Stimulated activated CD4-positive, alpha-beta T cell treated with anti-CD3 and anti-CD28 coated beads, TNF-alpha, amount 100 ng/mL, for 4 hours (primary cell): ENCODE measurements around the gene C12orf43.

Experiments
- DNase-seq, 3 experiments: peaks; one replicate each; pipeline ENCODE4 v3.0.0-alpha.2; 2020; ENCODE audit warnings: low read depth in 3 of 3

C12orf43 gene

DNA sequence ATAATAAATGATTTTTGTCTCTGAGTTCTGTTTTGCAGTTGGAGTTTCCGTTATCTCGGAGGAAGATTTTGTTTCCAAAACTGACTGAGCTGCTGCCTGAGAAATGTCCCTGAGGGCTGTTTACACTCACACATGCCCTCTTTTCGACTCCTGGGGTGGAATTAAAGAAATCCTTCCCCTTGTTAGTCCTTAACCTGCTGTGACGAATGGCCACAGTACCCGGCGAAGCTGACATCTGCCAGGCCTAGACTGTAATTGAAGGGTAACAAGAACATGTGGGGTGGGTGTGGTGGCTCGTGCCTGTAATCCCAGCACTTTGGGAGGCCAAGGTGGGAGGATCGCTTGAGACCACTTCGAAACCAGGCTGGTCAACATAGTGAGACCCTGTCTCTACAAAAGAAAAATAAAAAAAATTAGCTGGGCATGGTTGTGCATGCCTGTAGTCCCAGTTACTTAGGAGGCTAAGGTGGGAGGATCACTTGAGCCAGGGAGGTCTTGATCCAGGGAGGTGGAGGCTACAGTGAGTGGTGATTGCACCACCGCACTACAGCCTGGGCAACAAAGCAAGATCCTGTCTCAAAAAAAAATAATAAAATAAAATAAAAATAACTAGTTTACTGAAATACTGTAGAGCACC, 14.4 kb upstream of the C12orf43 start:
- DNase-seq, result no peak

DNA sequence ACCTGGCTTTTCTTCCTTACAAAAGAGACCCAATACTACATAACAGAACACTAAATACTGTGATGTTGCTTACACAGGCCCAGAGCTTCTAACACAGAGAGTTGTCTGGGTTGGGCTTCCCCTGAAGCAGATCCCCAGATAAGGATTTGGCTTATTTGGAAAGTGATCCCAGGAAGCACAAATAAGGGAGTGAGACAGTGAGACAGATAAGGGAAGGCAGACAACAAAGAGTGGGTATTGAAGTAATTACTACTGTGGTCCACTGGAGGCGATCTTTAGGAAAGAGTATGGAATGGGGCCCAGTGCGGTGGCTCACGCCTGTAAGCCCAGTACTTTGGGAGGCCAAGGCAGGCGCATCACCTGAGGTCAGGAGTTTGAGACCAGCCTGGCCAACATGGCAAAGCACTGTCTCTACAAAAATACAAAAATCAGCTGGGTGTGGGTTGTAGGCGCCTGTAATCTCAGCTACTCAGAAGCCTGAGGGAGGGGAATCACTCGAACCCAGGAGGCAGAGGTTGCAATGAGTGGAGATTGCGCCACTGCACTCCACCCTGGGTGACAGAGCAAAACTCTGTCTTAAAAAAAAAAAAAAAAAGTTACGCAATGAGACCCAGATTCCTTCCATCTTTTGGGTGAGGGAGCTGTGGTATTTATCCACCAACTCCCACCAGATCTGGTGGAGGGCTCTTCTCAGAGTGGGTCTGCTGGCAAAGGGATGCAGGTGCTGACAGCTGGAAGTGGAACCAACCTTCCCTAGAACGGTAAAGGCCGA, 10.2 kb upstream of the C12orf43 start:
- no peak for DNase-seq

DNA sequence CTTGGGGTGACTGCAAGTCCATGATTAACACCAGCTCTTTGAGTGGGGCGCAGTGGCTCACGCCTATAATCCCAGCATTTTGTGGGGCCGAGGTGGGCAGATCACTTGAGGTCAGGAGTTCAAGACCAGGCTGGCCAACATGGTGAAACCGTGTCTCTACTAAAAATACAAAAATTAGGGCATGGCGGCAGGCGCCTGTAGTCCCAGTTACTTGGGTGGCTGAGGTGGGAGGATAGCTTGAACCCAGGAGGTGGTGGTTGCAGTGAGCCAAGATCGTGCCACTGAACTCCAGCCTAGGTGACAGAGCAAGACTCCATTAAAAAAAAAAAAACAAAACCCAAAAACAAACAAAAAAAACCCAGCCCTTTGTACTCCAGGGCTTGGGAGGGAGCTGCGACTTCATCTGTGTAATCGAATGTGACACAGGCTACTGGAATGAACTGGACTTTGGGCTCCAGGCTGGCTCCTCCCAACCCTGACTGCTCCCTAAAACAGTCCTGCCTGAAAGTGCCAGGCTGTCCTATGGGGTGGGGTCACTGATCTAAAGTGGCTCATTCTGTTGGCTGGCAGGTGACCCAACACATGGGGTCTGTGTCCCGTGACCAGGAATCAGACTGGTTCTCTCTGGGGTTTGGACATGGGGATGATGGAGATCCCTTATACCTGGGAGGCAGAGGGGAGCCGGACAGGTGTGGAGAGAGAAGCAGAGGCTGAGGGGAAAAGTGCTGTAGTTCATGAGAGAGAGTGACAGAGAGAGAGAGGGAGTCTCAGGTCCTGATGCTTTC, 9.3 kb upstream of the C12orf43 start:
- DNase-seq, result no peak

DNA sequence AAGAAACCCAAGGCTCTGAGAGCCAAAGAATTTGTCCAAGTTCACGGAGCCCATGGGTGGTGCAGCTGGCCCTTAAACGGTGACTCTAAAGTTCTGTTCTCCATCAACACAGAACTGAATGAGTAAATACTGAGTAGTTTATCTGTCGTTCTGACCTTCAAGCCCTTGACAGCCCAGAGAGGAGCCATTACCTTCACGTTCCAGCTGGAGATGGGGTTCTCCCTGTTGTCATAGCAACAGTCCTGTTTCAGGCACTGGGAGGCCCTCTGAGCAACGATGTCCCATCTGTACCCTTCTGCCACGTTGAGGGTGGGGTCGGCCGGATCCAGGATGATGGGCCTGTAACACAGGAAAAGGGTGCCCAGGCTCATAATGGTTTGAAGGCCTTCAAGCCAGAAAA, 7.5 kb upstream of the C12orf43 start:
- no peak for DNase-seq

DNA sequence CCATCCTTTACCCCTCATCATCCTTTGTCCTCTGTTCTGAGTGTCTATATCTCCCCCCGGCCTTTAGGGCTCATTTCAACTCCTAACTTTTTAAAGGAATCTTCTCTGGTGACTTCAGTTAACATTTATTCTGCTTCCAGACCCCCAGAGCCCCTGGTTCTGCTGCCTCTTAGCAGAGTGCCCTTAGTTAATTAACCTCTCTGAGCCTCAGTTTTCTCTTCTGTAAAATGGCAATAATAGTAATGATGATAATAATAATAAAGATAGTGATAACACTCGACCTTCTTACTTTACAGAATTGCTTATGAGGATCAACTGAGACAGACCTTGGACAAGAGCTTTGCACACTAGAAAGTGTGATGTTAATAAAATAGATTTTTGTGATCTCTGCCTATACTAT, 6.4 kb upstream of the C12orf43 start:
- DNase-seq, result no peak

DNA sequence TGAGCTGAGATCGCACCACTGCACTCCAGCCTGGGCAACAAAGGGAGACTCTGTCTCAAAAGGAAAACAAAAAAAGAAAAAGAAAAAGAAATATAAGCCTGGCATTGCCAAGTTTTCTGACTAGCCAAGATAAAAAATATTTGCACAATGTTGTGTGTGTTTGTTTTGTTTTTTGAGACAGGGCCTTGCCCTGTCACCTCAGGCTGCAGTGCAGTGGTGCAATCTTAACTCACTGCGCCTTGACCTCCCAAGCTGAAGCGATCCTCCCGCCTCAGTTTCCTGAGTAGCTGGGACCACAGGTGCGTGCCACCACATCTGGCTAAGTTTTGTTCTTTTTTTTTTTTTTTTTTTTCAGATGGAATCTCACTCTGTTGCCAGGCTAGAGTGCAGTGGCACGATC, 5.5 kb upstream of the C12orf43 start:
- DNase-seq, result no peak

DNA sequence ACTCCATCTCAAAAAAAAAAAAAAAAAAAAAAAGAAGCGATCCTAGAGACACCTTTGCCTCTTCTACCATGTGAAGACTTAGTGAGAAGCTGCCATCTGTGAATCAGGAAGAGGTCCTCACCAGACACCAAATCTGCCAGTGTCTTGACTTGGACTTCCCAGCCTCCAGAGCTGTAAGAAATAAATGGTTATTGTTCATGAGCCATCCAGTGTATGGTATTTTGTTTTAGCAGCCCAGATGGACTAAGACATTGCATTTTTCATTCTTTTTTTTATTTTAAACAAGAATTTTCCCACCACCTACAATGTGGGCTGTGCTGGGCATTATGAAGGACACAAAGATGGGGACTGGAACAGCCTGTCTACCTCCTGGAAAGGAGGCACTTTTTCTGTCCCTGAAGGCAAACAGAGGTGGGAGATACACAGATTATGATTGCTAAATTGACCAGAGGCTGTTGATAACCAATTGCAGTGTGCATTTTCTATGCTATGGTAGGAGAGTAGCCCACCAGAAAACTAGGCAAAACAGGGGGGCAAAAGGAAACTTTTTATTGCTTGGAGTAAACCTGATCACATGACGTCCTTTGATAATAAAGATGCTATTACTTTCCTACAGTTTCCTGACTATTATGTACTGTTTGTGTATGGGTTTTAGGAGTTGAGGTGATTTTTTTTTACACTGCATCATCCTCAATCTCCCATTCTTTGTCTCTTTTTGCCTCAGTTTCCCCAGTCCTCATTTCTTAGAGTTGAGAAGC, 2.8 kb upstream of the C12orf43 start:
- DNase-seq, result no peak

DNA sequence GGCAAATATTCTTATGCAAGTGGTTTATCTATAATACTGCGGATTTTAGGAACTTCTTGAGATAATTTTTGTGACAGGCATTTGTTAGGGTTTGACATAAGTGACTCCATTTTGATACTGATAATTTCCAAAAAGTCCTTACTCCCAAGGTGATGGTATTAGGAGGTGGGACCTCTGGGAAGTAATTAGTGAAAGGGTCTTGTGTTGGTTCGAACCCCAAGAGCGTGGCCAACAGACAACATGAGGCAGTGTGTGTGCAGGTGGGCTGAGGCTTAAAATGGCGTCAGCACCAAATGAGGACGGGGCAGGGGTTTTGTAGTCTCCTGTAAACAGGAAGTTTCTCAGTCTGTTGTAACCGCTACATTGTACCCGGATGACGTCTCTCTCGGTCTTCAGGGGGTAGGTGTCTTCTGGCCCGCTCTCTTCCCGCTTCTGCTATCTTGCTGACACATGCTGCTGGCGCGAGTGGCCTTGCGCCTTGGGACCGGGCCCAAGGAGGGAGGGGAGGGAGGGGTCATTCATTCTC, 1.7 kb upstream of the C12orf43 start:
- no peak for DNase-seq

DNA sequence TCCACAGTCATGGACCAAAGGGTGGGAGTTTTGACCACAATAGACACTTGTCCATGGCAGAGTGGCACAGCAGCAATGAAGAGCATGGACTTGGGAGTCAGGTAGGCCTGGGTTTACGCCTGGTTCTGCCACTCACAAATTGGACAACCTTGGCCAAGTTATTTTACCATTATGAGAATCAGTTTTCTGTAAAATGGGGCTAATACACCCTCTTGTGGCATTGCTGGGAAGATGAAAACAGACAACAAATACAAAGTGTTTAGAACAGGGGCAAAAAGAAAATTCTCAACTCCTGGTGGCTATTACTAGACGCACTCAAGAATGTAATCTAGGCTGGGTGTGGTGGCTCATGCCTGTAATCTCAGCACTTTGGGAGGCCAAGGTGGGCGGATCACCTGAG, 2.6 kb downstream of the C12orf43 start:
- no peak for DNase-seq

DNA sequence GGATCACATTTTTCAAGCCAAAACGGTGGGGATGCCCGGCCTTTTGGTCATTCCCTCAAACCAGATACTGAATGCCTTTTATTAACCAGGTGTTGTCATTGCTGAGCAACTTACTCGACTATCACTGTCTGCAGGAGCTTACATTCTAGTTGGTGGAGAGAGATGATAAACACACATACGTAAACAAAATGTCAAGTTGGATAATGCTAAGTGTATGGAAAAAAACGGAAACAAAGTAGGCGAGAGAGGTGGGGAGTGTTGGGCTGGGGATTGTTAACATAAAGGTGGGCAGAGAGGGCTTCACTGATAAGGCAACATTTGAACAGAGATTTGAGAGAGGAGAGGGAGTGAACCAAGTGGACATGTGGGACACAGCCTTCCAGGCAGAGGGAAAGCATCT, 4.5 kb downstream of the C12orf43 start:
- no peak for DNase-seq

DNA sequence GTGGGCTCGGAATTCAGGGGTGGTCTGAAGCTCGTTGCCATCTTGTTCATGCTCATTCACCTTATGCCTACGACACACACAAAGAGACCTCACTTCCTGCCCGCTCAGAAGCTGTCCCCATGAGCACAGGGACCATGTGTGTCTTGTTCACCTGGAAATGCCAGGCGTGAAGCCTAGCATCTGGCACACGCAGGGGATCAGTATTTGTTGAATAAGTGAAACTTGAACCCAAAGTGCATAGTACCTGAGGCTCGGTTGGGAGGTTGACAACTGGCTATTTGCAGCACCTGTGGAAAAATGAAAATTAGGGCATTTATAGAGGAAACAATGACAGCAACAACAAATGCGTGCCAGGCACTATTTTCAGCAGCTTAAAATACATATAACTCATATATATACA, 5.4 kb downstream of the C12orf43 start:
- no peak for DNase-seq

DNA sequence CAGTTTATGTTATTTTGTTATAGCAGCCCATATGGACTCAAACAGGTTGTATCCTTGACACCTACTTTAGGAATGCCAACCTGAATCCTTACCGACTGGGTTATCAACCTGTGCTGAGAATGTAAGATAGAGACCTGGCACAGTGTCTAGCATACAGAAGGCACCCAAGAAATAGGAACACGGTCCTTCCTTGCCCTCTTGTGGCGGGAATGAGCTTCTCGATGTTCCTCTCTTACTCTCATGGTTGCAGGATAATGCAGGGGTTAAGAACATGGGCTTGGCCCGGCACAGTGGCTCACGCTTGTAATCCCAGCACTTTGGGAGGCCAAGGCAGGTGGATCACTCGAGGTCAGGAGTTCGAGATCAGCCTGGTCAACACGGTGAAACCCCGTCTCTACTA, 6.5 kb downstream of the C12orf43 start:
- DNase-seq, result no peak

DNA sequence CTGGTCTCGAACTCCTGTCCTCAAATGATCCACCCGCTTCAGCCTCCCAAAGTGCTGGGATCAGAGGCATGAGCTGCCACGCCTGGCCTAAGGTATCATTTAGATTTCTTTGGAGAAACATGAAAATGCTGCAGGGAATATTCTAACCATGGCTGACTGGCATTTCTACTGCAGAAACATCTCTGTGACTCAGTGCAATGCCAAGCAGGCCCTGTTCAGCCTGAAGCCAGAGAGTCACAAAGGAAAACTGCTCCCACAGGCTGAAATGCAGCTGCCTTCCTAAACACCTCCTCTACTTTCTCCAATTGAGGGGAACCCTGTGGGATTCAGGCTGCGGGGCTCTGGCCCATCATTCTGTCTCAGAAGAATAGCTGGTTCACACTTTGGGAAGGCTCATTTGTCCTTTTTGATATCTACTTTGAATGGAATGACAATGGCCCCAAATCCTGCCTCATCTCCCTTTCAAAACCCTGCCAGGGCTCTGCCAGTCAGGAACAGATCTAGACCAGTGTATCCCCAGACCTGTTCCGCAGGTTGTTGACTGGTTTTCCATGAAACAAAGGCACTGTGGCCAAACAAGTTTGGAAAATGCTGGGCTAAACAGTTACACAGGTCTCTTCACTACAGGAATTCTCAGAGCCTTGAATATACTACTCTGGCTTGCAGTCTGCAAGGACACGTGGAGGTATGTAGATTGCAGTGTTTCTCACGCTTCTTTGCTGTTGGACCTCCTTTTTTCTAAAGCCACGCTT, 7.8 kb downstream of the C12orf43 start:
- no peak for DNase-seq

DNA sequence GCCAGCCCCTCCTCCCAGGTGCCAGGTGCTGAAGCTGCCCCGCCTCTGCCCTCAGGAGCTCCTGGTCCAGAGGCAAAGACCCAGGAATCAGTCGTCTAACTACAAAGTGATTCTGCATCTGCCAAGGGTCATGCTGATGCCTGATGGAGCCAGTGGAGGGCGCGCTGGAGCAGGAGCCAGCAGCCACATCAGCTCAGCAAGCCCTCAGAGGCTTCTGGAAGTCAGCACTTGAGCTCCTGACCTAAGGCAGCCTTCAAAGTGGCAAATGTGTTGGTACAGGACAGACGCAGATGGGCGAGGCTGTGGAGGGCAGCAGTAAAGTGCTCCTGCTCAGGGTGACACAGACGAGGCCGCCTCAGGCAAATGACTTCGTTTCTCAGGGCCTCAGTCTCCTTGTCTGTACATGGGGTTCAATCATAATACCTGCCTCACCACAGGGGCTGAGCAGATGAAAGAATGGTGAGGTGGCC, 10.9 kb downstream of the C12orf43 start:
- DNase-seq, result peak in 1 of 3 experiments; percentile 18

DNA sequence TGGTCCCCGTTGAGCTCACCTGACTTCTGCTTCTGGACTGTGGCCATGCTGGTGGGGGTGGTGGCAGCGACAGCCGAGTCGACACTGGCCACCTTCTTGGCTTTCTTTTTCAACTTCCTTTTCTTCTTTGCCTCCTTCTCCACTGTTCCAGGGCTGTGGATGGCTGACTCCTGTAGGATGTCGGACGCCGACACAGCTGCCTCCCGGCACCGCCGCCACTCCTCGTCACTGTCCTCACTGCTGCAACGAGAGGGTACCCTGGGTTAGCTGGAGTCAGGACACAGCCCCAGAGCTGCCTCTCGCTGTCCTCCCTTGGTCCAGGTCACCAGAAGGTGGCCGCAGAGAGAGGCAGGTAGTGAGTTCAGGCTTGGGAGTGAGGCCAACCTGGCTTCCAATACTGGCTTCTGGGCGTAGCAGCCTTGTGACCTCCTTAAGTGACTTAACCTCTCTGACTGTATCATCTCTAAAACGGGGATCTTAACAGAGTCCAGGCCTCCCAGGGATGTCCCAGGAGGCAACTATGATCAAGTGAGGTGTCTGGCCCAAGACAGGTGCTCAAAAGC, 12.0 kb downstream of the C12orf43 start:
- no peak for DNase-seq

DNA sequence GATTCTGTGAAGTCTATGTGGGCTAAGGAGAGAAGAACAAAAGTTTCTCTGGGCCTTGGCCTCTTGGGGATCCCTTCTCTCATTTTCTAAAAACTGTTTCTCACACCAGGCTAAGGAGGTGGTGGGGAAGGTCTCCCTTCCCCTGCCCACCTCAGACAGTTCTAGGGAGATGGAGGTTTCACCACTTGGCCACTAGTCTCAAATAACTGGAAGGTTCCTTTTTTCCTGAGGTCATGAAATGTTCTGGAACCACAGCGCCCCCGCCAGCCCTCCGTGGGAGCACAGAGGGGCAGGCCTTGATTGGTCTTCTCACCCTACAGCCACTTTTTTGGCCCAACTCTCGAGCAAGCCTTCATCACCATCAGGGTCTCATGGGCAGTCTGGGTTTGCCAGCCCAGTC, 12.6 kb downstream of the C12orf43 start:
- DNase-seq, result no peak

DNA sequence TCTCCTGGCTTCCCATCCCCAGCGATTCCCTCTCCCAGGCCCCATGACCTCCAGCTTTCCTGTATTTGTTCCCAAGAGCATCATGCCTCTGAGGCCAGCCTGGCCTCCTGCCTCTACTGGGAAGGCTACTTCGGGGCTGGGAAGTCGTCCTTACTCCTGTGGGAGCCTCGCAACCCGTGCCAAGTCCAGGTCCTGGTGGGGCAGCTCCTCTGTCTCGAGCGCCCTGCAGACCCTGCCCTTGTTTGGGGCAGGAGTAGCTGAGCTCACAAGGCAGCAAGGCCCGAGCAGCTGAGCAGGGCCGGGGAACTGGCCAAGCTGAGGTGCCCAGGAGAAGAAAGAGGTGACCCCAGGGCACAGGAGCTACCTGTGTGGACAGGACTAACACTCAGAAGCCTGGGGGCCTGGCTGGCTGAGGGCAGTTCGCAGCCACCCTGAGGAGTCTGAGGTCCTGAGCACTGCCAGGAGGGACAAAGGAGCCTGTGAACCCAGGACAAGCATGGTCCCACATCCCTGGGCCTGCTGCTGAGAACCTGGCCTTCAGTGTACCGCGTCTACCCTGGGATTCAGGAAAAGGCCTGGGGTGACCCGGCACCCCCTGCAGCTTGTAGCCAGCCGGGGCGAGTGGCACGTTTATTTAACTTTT, 14.3 kb downstream of the C12orf43 start:
- DNase-seq, result no peak

DNA sequence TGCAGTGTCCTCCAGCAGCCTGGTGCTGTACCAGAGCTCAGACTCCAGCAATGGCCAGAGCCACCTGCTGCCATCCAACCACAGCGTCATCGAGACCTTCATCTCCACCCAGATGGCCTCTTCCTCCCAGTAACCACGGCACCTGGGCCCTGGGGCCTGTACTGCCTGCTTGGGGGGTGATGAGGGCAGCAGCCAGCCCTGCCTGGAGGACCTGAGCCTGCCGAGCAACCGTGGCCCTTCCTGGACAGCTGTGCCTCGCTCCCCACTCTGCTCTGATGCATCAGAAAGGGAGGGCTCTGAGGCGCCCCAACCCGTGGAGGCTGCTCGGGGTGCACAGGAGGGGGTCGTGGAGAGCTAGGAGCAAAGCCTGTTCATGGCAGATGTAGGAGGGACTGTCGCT, 15.2 kb downstream of the C12orf43 start:
- DNase-seq, result no peak

DNA sequence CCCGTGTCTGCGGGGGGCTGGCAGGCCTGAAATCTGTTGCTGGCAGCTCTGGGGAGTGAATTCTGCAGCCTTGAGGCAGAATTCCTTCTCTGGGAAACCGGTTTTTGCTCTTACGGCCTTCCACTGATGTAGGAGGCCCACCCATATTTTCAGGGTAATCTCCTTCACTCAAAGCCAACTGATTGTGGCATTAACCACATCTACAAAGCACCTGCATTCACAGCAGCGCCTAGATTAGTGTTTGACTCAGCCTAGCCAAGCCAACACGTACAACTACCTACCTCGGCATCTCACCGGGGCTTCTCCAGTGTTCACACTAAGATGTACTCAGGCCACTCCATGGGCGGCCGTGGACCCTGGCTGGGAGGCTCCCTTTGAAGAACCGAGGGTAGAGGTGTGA, 15.8 kb downstream of the C12orf43 start:
- no peak for DNase-seq
